Caco-2 (cell line): ENCODE measurements around the gene TMED8. TPM values are rescaled to one million over a fixed set of nuclear protein-coding genes. Genes with fewer than 3 reads are reported as not detected.
A peak's percentile ranks its signal among the peaks of the same experiment; 100 is the strongest.

Source experiments
- Bru-seq: library from RNA; stranded (reverse); fragments of 400-500 nt; gene quantifications from one replicate; lab custom pipeline; 2021; lab: Mats Ljungman, UMichigan
- BruChase-seq, 2 experiments: library from RNA; stranded (reverse); fragments of 400-500 nt; gene quantifications; one replicate each; lab custom pipeline; 2021; lab: Mats Ljungman, UMichigan
- BruUV-seq: library from RNA; stranded (reverse); fragments of 400-500 nt; replicated peaks from 2 replicates; lab custom pipeline; 2021; lab: Mats Ljungman, UMichigan
- CTCF ChIA-PET: fragments of 300-600 bp; sonication (Branson Sonifier 250); formaldehyde crosslinking; loops from one replicate; lab custom pipeline; 2022; ENCODE audit warnings: antibody characterized with exemption; lab: Charles Lee
- POLR2A ChIA-PET: fragments of 300-600 bp; sonication (Branson Sonifier 250); formaldehyde crosslinking; loops from one replicate; lab custom pipeline; 2022; ENCODE audit warnings: antibody characterized with exemption; lab: Charles Lee
- DNase-seq, 2 experiments: peaks; one replicate each; pipeline versions ENCODE4 v3.0.0 to v3.0.0-alpha.2; 2020 to 2022
- H3K27me3 ChIP-seq: replicated peaks from 2 replicates; pipeline ENCODE4 v1.6.0; 2011; ENCODE audit warnings: low read length; ENCODE audit not compliant: control insufficient read depth, insufficient read depth
- H3K36me3 ChIP-seq: 2 replicates; pipeline ENCODE4 v1.5.1; 2011; ENCODE audit warnings: low read length; ENCODE audit not compliant: control insufficient read depth, insufficient read depth
- H3K4me1 ChIP-seq: fragments of 250-450 bp; sonication (Bioruptor Pico); 2 replicates; pipeline ENCODE4 v1.5.1; 2020; ENCODE audit warnings: mild to moderate bottlenecking
- H3K4me3 ChIP-seq: 2 replicates; pipeline ENCODE4 v1.5.1; 2011; ENCODE audit warnings: low read depth, mild to moderate bottlenecking, control low read depth, low read length
- H3K9me3 ChIP-seq: fragments of 250-450 bp; sonication (Bioruptor Pico); 2 replicates; pipeline ENCODE4 v1.5.1; 2020; ENCODE audit warnings: mild to moderate bottlenecking, moderate library complexity
- H3K27ac Mint-ChIP-seq: one replicate; pipeline ENCODE4 v1.8.0; 2022; ENCODE audit warnings: mixed read lengths; ENCODE audit not compliant: unreplicated experiment
- H3K27me3 Mint-ChIP-seq: one replicate; pipeline ENCODE4 v1.8.0; 2022; ENCODE audit warnings: mixed read lengths; ENCODE audit not compliant: insufficient read depth, unreplicated experiment
- H3K36me3 Mint-ChIP-seq: one replicate; pipeline ENCODE4 v1.8.0; 2022; ENCODE audit warnings: mild to moderate bottlenecking, mixed read lengths; ENCODE audit not compliant: insufficient read depth, unreplicated experiment
- H3K4me1 Mint-ChIP-seq: one replicate; pipeline ENCODE4 v1.8.0; 2022; ENCODE audit warnings: low read depth, mixed read lengths; ENCODE audit not compliant: unreplicated experiment
- H3K4me3 Mint-ChIP-seq: one replicate; pipeline ENCODE4 v1.8.0; 2022; ENCODE audit warnings: mild to moderate bottlenecking, moderate library complexity, mixed read lengths; ENCODE audit not compliant: unreplicated experiment
- H3K9me3 Mint-ChIP-seq: one replicate; pipeline ENCODE4 v1.8.0; 2022; ENCODE audit warnings: mixed read lengths; ENCODE audit not compliant: unreplicated experiment
- CTCF ChIP-seq, 2 experiments: fragments of 200-600 bp in 1 of 2; IDR thresholded peaks; 1 replicate in 1 of 2; 2 replicates in 1 of 2; pipeline versions ENCODE4 v1.5.1 to v1.8.0; 2011 to 2022; ENCODE audit warnings: antibody characterized with exemption in 1 of 2, control low read depth in 1 of 2, inconsistent platforms in 1 of 2, low read depth in 1 of 2, low read length in 1 of 2, mild to moderate bottlenecking in 1 of 2, moderate library complexity in 1 of 2; ENCODE audit not compliant: insufficient read depth in 1 of 2, severe bottlenecking in 1 of 2, unreplicated experiment in 1 of 2
- intact Hi-C: fragments of 100-400 bp; cut with micrococcal nuclease; formaldehyde crosslinking; loops from one replicate; pipeline ENCODE4 v1.10.0; 2022; ENCODE audit not compliant: unreplicated experiment
- long read RNA-seq: library from polyadenylated mRNA; stranded (forward); transcript quantifications from one replicate; pipeline ENCODE4 v2.0.0, GENCODE V29; 2022
- total RNA-seq: library from RNA; stranded (reverse); gene quantifications from 2 replicates; pipeline ENCODE4 v1.2.3, GENCODE V29; 2022

TMED8 gene
- 13.3 and 14.1 TPM in 2 replicates for total RNA-seq
- Bru-seq, nascent RNA = percentile 68 among the genes with signal in this experiment
- percentile 82 among the genes with signal in this experiment for BruChase-seq, experiment 1, labeled RNA remaining after a 2-hour chase
- BruChase-seq, experiment 2, labeled RNA remaining after a 6-hour chase = percentile 86 among the genes with signal in this experiment
- long read RNA-seq, full-length matches to known transcripts = 1 of 8 reads
- long read RNA-seq, partial matches to known transcripts = 0 of 8 reads
- long read RNA-seq, other reads (novel, unspliced or antisense) = 7 of 8 reads

DNA sequence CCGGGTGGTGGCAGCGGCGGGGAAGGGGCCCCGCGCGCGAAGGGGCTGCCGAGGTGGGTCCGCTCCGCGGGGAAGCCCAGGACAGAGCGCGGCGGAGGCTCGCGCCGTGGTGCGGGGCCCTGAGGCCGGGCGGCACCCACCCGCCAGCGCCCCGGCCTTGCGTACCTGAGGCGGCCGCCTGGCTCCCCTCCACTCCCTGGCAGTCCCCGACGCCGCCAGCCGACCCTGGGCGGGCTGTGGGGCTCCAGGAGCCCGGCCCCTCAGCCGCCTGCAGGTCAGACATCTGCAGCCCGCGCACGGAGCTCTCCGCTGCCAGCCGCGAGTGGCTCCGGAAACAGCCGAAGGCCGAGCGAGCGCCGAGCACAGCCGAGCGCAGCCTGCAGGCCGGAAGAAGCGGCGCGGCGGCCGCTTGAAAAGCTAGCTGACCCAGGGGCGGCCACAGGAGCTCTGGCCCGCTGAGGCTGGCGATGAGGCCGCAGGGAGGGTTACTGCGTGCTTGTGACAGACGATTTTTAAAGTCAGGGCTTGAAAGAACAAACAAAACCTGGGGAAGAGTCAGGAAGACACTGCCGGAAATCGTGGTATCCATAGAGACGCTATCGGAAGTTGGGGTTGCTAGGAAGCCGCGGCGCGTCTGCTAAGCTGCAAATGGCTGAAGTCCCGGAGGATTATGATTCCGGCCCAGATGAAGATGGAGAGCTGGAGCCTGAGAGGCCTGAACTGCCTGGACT lies at the start of gene TMED8, which contains the start of gene SAMD15:
Gene TMED8 (minus strand): TSS at position 324 of the 731 bp plus-strand sequence. CDS start 41 bp downstream, at position 283.
Gene SAMD15 (plus strand): TSS at position 609 of the 731 bp plus-strand sequence. CDS start 40 bp downstream, at position 649.
- no peaks in the 10 kb centered on the region for H3K36me3 ChIP-seq
- POLR2A ChIA-PET = interaction anchor here (0.6 to 1.8 kb wide), 8 partner anchors 14 to 348 kb away, joined by 3 to 17 read pairs (median 4); partner anchors contain the start of genes GSTZ1, POMT2 and VIPAS39
- intact Hi-C loops = loop anchor here (1.0 to 2.0 kb wide), 2 partner anchors 56 to 80 kb away; partner anchors contain the start of genes GSTZ1 and VIPAS39
- no peaks in the 10 kb centered on the region for H3K27me3 ChIP-seq
- no peaks in the 10 kb centered on the region for H3K9me3 Mint-ChIP-seq
- peak within 1 kb of the TSS; percentile 73 for H3K4me3 ChIP-seq
- peaks cover 23% of the 10 kb centered on the region for H3K4me1 ChIP-seq
- H3K4me3 Mint-ChIP-seq = no peak within 1 kb of the TSS
- H3K9me3 ChIP-seq = no peaks in the 10 kb centered on the region
- TF ChIP-seq CTCF (IDR thresholded peaks at IDR 0.05; ENCODE audit: insufficient read depth in 1 of 2, low read depth in 1 of 2, low read length in 1 of 2, severe bottlenecking in 1 of 2, unreplicated experiment in 1 of 2) = peak in 1 of 2 experiments; percentile 38
- no peak within 1 kb of the TSS for H3K27ac Mint-ChIP-seq
- no peaks in the 10 kb centered on the region for H3K36me3 Mint-ChIP-seq
- peaks cover 32% of the 10 kb centered on the region for H3K4me1 Mint-ChIP-seq
- peak; percentile 83 to 91 for DNase-seq
- BruUV-seq = no TSS peak
- H3K27me3 Mint-ChIP-seq = no peaks in the 10 kb centered on the region
- CTCF ChIA-PET = interaction anchor here (0.6 to 1.3 kb wide), 7 partner anchors 32 to 226 kb away, joined by 3 to 7 read pairs (median 5); partner anchors contain the start of genes GSTZ1, POMT2 and TMEM63C

DNA sequence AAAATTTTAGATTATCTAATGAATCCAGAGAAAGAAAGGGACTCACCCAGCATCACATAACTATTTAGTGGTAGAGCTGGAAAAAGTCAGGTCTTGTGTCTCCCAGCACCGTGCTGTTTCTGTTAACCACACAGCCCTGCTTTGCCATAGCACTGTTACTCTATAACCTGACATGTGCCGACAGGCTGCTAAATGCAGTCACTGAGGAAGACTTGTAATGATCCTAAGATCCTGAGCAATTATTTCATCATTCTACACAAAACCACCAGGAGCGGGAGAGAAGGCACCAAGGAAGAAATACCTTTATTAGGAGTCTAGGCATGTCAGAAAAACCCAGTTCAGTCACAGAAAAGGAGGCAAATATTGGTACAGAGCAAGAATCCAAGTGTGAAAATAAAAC lies 49.5 kb upstream of the TMED8 start:
- Mint-ChIP-seq H3K36me3 (peaks cover 24% of the 10 kb centered on the region), H3K27ac (no peak overlapping the region), H3K4me1 (no peaks in the 10 kb centered on the region), H3K4me3 (no peak overlapping the region), H3K27me3 (no peaks in the 10 kb centered on the region), H3K9me3 (no peaks in the 10 kb centered on the region)
- intact Hi-C loops = no loop called here
- Histone ChIP-seq H3K4me3 (no peak overlapping the region), H3K9me3 (no peaks in the 10 kb centered on the region), H3K27me3 (no peaks in the 10 kb centered on the region), H3K36me3 (no peaks in the 10 kb centered on the region), H3K4me1 (no peaks in the 10 kb centered on the region)
- ChIA-PET POLR2A (no interaction called here), CTCF (no interaction called here)
- DNase-seq = no peak
- BruUV-seq = no TSS peak
- TF ChIP-seq CTCF (IDR thresholded peaks at IDR 0.05; ENCODE audit: insufficient read depth in 1 of 2, low read depth in 1 of 2, low read length in 1 of 2, severe bottlenecking in 1 of 2, unreplicated experiment in 1 of 2) = no peak

DNA sequence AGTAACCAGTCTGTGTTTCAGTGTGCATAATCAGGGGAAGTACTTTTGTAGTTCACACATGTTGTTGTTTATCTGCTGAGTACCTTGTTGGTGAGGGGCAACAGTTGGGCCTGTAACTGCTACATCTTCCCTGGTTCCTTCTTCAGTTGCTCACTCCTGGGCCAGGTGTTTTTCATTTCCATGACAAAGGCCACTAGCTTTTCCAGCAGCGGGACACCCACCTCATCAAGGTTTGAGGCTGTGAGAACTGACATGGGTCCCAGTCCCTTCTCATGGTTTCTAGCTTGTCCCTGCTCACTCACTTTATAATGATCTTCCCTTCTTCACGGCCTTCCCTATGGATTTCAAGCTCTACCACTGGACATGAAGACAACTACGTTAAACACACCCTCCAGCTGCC lies 48.0 kb upstream of the TMED8 start:
- no peak for DNase-seq
- intact Hi-C loops = no loop called here
- no peaks in the 10 kb centered on the region for H3K4me1 ChIP-seq
- H3K27me3 ChIP-seq = no peaks in the 10 kb centered on the region
- no peaks in the 10 kb centered on the region for H3K36me3 ChIP-seq
- Mint-ChIP-seq H3K9me3 (peaks cover 6% of the 10 kb centered on the region), H3K27me3 (no peaks in the 10 kb centered on the region), H3K27ac (no peak overlapping the region), H3K4me1 (no peaks in the 10 kb centered on the region), H3K36me3 (peaks cover 26% of the 10 kb centered on the region), H3K4me3 (no peak overlapping the region)
- H3K9me3 ChIP-seq = no peaks in the 10 kb centered on the region
- no peak for TF ChIP-seq CTCF (IDR thresholded peaks at IDR 0.05; ENCODE audit: insufficient read depth in 1 of 2, low read depth in 1 of 2, low read length in 1 of 2, severe bottlenecking in 1 of 2, unreplicated experiment in 1 of 2)
- H3K4me3 ChIP-seq = no peak overlapping the region
- POLR2A ChIA-PET = no interaction called here
- BruUV-seq = no TSS peak
- CTCF ChIA-PET = no interaction called here
